ENCODE measurements around the gene SLC6A19.

Gene SLC6A19

DNA sequence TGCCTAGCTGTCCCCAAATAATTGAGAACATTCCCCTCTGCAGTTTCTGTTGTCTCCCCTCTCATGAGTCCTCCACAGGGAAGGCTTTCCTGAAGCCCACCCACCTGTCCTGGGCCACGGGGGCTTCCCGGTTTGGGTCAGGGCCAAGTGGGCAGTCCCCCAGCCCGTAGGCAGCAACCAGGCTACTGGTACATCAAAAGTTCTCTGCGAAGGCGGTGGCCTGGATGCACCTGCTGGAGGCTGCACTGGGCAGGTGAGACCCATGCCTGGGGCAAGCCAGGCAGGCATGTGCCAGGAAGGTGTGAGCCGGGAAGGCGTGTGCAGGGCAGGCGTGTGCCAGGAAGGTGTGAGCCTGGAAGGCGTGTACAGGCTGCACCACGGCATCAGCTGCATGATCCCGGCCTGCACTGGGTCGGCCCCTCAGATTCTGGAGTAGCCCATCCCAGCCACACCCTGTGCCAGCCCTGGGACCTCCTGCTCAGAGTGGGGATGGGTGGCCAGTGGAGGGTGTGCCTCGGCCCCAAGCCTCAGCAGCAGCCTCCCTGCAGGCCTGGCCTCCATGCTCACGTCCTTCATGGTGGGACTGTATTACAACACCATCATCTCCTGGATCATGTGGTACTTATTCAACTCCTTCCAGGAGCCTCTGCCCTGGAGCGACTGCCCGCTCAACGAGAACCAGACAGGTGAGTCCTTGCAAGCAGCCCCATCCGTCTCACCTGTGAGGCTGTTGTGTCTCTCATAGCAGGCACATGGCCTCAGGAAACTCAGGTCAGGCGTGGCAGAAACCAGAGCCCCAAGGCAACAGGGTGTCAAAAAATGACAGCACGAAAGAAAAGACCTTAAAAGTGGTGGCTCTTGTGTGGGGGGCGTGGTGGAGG lies 8.7 kb downstream of the SLC6A19 start:
- no peak for DNase-seq (ENCODE audit: low spot score)

DNA sequence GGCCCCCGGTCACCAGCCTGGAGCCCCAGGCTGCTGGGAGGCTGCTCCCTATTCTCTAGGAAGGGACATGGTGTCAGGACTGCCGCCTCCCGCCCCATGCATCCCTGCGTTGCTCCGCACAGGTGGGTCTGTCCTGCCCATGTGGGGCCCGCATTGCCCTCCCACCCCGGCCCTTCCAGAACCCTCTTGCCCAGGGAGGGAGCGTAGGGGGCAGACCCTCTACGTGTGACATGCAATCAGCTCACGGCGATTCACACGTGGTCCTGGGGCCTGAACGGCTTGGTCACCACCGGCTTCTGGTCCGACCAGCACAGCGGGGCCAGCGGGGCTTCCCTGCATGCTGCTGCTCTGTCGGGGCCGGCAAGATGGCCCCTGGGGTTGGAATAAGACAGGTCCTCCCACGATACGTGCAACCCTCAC lies 9.4 kb downstream of the SLC6A19 start:
- no peak for DNase-seq (ENCODE audit: low spot score)

DNA sequence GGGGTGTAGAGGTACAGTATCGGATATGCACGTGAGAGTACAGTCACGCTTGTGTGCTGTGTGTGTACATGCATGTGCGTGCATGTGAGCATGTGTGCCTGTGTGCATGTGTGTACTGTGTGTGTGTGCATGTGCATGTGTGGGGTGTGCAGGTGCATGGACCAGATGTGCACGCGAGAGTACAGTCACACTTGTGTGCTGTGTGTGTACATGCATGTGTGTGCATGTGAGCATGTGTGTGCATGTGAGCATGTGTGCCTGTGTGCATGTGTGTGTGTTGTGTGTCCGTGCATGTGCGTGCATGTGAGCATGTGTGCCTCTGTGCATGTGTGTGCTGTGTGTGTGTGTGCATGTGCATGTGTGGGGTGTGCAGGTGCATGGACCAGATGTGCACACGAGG lies 10.3 kb downstream of the SLC6A19 start:
- no peak for DNase-seq (ENCODE audit: low spot score)

DNA sequence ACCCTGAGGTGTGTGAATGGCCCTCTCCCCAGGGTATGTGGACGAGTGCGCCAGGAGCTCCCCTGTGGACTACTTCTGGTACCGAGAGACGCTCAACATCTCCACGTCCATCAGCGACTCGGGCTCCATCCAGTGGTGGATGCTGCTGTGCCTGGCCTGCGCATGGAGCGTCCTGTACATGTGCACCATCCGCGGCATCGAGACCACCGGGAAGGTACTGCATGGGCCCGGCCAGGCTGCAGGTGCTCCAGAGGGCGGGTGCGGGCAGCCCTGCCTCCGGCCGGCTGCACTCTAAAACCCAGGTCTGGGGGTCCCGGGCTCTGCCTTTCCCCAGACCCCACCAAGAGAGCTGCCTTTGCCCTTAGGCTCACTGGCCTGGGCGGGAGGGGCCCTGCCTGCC lies 10.9 kb downstream of the SLC6A19 start:
- no peak for DNase-seq (ENCODE audit: low spot score)

DNA sequence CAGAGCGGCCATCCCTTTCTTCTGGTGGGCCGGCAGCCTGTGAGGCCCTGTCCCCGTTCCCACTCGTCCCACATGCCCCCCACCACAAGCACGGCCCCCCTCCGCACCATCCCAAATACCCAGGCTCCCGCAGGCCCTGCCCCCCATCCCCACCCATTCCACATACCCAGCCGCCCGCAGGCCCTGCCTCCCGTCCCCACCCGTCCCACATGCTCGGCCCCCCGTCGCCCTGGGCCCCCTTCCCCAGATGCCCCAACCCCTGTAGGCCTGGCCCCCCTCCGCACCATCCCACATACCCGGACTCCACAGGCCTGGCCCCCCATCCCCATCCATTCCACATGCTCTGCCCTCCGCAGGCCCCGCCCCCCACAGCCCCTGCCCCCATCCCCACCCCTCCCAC lies 11.5 kb downstream of the SLC6A19 start:
- no peak for DNase-seq (ENCODE audit: low spot score)

DNA sequence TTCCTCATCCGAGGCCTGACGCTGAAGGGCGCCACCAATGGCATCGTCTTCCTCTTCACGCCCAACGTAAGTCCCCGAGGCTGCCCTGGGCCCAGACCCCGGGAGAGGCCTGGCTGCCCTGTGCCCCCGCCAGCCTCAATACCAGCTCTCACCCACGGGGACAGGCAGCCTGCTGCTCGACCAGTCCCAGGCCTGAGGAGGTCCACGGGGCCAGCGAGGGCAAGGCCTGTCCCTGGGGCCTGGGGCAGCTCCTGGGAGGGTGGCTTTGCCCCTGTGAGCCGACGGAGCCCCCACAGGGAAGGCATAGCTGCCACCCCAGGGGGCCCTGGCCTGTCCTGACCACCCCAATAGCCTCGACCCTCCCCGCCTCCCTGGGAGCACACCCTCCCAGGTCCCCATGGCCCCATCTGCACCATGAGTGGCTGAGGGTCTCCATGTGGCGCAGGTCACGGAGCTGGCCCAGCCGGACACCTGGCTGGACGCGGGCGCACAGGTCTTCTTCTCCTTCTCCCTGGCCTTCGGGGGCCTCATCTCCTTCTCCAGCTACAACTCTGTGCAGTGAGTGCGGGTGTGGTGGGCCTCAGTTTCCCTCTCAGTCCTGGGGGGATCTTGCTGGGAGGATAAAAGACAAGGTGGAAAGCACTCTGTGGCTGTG lies 12.2 kb downstream of the SLC6A19 start:
- no peak for DNase-seq (ENCODE audit: low spot score)

DNA sequence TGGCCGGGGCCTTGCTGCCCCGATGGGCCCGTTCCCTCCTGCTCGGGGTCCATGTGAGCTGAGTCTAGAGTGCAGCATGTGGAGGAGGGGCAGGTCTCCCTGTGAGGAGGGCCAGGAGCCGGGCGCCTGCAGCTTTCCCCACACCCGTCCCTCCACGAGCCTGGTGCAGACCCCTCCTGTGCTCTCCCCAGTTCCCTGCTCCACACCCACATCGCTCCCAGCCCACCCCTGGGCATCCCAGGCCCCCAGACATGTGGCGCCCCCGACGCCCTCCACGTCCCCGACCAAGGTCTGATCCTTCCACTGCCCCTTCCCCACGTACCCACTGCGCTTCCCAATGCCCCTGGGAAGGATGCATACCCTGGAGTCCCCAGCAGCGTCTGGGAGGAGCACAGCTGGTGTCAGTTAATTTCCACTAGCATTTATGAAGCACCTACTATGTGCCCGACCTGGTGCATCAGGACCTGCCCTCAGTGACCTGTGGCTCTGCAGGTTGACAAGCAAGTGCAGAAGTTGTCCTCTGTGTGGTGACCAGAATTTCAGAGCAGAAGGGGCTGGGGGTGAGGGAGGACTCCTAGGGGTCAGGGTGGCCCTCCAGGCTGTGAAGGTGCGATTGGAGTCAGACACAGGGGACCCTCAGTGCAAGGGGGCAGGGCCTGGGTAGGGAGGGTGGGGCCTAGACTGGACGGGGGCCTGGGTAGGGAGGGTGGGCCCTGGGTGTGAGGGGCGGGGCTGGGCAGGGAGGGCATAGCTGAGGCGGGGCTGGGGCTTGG lies 13.0 kb downstream of the SLC6A19 start:
- DNase-seq (ENCODE audit: low spot score), result no peak

DNA sequence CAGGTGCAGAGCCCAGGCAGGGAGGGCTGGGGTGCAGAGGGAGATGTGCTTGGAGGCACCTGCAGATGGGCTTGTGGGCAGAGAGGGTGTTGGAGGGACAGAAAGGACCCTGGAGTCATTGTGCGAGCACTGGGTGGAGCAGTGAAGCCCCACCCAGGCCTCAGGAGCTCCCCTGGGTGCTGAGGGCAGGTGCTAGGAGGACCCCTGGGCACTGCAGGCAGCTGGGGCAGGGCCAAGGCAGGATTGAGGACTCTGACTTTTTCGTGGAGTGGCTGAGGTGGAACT lies 13.5 kb downstream of the SLC6A19 start:
- DNase-seq (ENCODE audit: low spot score), result no peak

DNA sequence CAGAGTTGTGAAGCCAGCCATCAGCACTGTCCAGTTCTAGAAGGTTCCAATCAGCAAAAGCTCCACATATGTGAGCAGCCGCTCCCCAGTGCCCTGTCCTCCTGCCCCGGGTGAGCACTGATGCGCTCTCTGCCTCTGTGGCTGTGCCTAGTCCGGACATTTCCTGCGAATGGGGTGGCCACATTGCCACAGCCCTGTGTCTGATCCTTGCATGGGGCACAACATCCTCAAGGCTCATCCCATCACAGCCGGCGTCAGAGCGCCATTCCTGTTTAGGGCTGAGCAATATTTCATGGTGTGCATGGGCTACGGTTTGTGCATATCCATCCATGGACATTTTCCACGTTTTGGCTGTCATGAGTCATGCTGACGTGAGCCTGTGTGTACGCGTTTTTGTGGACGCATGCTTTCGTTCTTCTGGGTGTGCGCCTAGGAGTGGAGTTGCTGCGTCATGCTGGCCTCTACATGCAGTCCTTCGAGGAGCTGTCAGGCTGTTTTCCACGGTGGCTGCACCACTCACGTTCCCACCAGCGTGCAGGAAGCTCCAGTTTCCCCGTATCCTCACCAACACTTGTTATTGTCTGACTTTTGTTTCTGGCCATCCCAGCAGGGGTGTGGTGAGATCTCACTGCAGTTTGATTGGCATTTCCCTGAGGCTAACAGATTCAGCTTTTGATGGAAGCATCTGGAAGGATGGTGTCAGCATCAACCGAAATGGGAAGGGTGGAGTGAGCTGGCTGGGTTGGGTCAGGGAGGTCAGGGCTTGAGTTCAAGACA lies 14.1 kb downstream of the SLC6A19 start:
- no peak for DNase-seq (ENCODE audit: low spot score)

DNA sequence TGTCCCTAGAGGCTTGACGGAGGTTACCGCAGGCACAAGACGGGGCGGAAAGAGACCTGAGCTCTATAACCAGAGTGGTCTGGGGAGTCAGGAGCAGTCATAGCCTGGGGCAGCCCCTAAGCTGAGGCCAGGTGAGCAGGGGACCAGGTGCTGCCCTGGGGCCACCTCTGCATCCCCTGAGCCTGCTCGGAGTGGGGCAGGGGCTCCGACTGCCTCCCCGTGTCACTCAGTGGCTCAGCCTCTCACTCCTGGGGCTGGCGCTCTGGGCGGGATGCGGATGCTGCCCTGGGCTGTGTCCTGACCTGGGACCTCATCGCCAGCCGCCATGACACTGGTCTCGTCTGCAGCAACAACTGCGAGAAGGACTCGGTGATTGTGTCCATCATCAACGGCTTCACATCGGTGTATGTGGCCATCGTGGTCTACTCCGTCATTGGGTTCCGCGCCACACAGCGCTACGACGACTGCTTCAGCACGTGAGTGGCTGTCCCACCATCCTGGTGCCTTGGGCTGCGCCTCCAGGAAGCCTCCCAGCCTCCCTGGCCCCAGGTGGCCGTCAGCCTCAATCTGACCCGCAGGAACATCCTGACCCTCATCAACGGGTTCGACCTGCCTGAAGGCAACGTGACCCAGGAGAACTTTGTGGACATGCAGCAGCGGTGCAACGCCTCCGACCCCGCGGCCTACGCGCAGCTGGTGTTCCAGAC lies 15.0 kb downstream of the SLC6A19 start:
- DNase-seq (ENCODE audit: low spot score), result no peak

DNA sequence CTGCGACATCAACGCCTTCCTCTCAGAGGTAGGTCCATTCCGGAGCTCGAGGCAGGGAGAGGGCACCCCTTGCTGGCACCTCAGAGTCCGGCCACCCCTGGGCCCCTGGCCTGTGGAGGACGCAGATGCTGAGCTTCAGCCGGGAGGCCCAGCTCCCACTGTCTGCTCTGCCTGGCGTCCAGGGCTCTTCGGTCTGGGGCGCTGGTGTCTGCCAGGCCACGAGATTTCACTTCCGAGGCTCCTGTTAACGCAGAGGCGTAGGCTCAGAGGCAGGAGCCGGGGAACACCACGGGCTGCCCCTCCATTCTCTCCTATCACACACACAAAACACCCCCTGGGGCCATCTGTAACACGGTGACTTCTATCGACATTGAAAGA lies 15.5 kb downstream of the SLC6A19 start:
- DNase-seq (ENCODE audit: low spot score), result no peak

DNA sequence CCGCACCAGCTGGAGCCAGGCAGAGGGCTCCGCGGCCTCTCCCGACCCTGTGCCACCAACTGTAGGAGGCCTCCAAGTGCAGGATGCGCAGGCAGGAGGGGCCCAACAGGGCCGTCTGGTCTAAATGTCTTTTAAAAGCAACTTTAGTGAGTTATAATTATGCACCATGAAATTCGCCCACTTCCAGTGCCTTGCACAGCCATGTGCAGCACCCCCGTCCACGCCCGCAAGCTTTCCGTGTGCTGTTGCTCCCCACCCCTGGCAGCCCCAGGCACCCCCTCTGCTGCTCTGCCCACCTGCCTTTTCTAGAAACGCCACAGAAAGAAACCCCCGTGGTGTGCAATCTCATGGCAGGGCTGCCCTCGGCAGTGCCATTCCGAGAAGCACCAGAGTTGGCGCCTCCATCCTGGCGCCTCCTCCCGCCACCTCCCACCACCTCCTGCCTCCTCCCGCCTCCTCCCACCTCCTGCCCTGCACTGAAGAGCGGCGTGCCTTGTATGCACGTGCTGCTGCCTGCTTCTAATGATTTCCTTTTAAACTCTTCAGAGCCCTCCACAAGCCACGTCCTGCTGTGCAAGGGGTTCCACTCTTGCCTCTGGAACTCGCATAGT lies 16.3 kb downstream of the SLC6A19 start:
- no peak for DNase-seq (ENCODE audit: low spot score)

DNA sequence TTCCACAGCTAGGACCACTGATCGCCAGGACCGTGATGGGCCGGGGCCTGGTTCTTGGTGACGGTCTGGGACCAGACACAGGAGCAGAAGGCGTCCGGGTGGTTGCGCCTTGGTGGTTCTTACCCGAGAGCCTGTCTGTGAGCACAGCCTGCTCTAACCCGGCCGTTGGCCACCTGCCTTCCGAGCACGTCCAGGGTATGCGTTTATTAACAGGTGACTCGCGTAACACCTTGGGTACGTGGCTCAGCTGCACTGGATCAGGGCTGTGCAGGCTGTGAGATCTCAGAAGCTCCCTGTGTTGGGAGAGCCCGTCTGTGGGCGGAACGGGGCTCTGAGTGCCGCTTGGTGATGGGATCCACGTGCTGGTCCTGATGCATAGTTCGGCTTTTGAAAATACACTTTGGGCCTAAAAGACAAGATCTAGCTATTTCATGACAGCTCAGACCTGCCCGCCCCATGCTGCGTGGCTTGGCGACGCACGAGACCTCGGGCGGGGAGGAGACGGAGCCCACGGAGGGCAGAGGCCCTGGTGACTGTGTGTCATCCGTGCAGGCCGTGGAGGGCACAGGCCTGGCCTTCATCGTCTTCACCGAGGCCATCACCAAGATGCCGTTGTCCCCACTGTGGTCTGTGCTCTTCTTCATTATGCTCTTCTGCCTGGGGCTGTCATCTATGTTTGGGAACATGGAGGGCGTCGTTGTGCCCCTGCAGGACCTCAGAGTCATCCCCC lies 17.1 kb downstream of the SLC6A19 start:
- no peak for DNase-seq (ENCODE audit: low spot score)

DNA sequence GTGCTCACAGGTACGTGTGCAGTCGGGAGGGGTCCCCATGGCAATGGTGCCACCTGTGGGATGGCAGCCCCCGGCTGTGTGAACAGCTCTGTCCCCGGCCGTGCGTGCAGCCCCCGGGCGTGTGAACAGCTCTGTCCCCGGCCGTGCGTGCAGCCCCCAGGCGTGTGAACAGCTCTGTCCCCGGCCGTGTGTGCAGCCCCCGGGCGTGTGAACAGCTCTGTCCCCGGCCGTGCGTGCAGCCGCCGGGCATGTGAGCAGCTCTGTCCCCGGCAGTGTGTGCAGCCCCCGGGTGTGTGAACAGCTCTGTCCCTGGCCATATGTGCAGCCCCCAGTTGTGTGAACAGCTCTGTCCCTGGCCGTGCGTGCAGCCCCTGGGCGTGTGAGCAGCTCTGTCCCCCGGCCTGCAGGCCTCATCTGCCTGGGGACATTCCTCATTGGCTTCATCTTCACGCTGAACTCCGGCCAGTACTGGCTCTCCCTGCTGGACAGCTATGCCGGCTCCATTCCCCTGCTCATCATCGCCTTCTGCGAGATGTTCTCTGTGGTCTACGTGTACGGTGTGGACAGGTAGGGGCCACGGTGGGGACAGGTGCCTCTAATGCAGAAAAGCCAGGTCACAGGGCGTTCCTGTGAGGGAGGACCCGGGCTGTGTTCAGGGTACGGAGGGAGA lies 17.8 kb downstream of the SLC6A19 start:
- no peak for DNase-seq (ENCODE audit: low spot score)

DNA sequence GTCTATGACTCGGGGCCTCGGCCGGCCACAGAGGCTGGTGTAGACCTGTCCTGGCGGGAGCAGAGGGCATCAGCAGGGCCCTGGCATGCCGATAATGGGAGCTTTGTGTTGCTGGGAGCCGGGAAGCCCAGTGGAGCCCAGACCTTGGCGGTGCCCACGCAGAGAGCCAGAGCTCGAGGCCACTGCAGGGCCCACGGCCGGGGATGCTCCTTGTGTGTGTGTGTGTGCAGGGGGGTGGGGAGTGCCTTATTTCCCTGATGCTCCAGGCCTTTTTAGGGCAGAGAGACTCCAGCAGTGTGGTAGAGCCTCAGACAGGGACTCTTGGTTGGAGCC lies 18.3 kb downstream of the SLC6A19 start:
- no peak for DNase-seq (ENCODE audit: low spot score)

DNA sequence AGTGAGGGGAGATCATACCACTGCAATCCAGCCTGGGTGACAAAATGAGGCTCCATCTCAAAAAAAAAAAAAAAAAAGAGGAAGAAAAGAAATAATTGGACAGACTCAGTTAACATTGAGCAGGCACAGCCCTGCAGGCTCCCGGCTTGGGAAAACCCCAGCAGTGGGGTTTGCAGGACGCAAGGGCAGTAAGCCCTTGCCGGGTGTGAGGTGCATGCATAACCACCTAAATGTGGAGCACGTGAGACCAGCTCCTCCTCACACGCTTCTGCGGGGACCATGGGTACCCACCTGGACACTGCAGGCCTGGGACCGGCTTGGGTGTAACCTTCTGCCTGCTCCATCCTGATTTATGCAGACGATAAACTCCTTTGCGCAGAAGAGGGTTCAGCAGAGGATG lies 19.0 kb downstream of the SLC6A19 start:
- DNase-seq (ENCODE audit: low spot score), result no peak

DNA sequence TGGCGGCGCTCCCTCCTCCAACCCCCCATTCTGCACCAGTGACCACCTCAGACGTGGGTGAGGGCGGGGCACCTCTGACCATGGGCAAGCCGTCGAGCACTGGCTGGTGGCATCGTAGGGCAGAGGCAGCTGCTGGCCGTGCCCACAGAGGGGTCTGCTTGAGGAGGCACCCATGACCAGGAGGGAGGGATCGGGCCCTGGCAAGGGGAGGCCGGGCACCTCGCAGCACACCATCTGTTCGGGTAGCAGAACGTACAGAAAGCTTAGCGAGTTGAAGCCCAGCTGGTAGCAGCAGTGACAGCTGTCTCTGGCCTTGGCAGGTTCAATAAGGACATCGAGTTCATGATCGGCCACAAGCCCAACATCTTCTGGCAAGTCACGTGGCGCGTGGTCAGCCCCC lies 19.4 kb downstream of the SLC6A19 start:
- no peak for DNase-seq (ENCODE audit: low spot score)

DNA sequence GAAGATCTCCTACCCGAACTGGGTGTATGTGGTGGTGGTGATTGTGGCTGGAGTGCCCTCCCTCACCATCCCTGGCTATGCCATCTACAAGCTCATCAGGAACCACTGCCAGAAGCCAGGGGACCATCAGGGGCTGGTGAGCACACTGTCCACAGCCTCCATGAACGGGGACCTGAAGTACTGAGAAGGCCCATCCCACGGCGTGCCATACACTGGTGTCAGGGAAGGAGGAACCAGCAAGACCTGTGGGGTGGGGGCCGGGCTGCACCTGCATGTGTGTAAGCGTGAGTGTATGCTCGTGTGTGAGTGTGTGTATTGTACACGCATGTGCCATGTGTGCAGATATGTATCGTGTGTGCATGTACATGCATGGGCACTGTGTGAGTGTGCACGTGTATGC lies 20.3 kb downstream of the SLC6A19 start:
- no peak for DNase-seq (ENCODE audit: low spot score)

DNA sequence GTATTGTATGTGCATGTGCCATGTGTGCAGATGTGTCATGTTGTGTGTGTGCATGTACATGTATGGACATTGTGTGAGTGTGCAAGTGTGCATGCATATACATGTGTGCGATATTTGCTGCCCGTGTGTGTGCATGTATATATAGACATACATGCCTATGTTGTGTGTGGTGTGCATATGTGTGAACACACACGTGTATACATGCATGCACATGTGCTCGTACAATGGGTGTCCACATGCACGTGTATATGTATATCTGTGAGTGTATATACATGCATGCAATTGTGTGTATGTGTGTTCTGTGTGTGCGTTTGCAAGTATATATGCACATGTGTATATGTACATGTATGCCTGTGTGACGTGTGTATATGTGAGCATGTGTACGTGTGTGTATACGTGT lies 20.8 kb downstream of the SLC6A19 start:
- DNase-seq (ENCODE audit: low spot score), result no peak

DNA sequence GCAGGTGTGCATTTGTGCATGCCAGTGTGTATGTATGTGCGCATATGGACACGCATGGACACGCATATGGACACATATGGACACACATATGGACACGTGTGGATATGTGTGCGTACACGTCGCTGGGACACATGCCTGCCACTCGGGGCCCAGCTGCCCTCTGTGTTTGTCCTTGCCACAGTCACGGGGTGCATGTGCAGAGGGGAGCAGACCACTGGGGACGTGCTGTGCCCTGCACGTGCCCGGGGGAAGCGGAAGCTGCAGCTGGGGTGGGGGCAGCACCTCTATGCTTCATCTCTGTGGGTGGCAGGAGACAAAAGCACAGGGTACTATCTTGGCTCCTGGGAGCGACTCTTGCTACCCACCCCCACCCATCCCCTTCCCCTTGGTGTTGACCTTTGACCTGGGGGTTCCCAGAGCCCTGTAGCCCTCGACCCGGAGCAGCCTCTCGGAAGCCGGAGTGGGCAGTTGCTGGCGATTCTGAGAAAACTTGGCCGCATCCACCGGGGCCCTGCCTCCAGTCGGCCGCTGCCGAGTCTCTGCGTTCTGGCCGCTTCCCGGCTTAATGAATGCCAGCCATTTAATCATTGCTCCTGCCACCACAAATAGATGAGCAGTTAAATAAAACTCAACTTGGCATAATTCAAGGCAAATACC lies 21.4 kb downstream of the SLC6A19 start:
- DNase-seq (ENCODE audit: low spot score), result no peak
